Dendritic cell treated with granulocyte-macrophage colony-stimulating factor and Interleukin-4, amounts not matched to agents 40 ng/mL and 50 ng/mL, for 4 days (primary cell): ENCODE data around the gene ZFYVE21.

ENCODE experiments used
- H3K27ac Mint-ChIP-seq: one replicate; pipeline ENCODE4 v1.8.0; 2022; ENCODE audit warnings: mild to moderate bottlenecking, mixed read lengths
- H3K27me3 Mint-ChIP-seq: one replicate; pipeline ENCODE4 v1.8.0; 2022; ENCODE audit warnings: mild to moderate bottlenecking, mixed read lengths
- H3K36me3 Mint-ChIP-seq: one replicate; pipeline ENCODE4 v1.8.0; 2022; ENCODE audit warnings: low read depth, mixed read lengths
- H3K4me1 Mint-ChIP-seq: one replicate; pipeline ENCODE4 v1.8.0; 2022; ENCODE audit warnings: low read depth, mixed read lengths
- H3K4me3 Mint-ChIP-seq: one replicate; pipeline ENCODE4 v1.8.0; 2022; ENCODE audit warnings: mild to moderate bottlenecking, moderate library complexity, mixed read lengths
- H3K9me3 Mint-ChIP-seq: one replicate; pipeline ENCODE4 v1.8.0; 2022; ENCODE audit warnings: mixed read lengths
- intact Hi-C: fragments of 100-400 bp; cut with micrococcal nuclease; formaldehyde crosslinking; loops from one replicate; pipeline ENCODE4 v1.15.0; 2022

Gene ZFYVE21

GRCh38 chr14:103749452-103749851 lies 33.8 kb downstream of the ZFYVE21 start:
- intact Hi-C loops: no loop called here
- peaks cover 24% of the 10 kb centered on the region for H3K4me1 Mint-ChIP-seq

GRCh38 chr14:103749860-103750259 lies 34.2 kb downstream of the ZFYVE21 start:
- Mint-ChIP-seq H3K4me3 (no peak overlapping the region), H3K36me3 (no peaks in the 10 kb centered on the region), H3K27ac (no peak overlapping the region), H3K4me1 (peaks cover 24% of the 10 kb centered on the region), H3K27me3 (no peaks in the 10 kb centered on the region), H3K9me3 (no peaks in the 10 kb centered on the region)
- intact Hi-C loops: no loop called here

More at GRCh38 chr14:103749452-103749851, 33.8 kb downstream of the ZFYVE21 start:
- Mint-ChIP-seq H3K27me3 (peaks cover 2% of the 10 kb centered on the region), H3K4me3 (no peak overlapping the region), H3K9me3 (no peaks in the 10 kb centered on the region), H3K27ac (no peak overlapping the region), H3K36me3 (no peaks in the 10 kb centered on the region)

- Mint-ChIP-seq H3K27ac (no peak overlapping the region), H3K4me3 (no peak overlapping the region), H3K27me3 (no peaks in the 10 kb centered on the region), H3K9me3 (no peaks in the 10 kb centered on the region), H3K36me3 (no peaks in the 10 kb centered on the region), H3K4me1 (peaks cover 4% of the 10 kb centered on the region)
- intact Hi-C loops: no loop called here
Measured at GRCh38 chr14:103753774-103754173, 38.2 kb downstream of the ZFYVE21 start.

- Mint-ChIP-seq H3K27me3 (no peaks in the 10 kb centered on the region), H3K27ac (no peak overlapping the region), H3K9me3 (no peaks in the 10 kb centered on the region), H3K4me1 (peaks cover 4% of the 10 kb centered on the region), H3K36me3 (no peaks in the 10 kb centered on the region), H3K4me3 (no peak overlapping the region)
- intact Hi-C loops: no loop called here
Measured at GRCh38 chr14:103755060-103755459, 39.5 kb downstream of the ZFYVE21 start.

- intact Hi-C loops: no loop called here
- no peaks in the 10 kb centered on the region for H3K9me3 Mint-ChIP-seq
- H3K36me3 Mint-ChIP-seq: no peaks in the 10 kb centered on the region
- no peak overlapping the region for H3K27ac Mint-ChIP-seq
- H3K27me3 Mint-ChIP-seq: peaks cover 2% of the 10 kb centered on the region
- H3K4me3 Mint-ChIP-seq: no peak overlapping the region
- H3K4me1 Mint-ChIP-seq: peaks cover 5% of the 10 kb centered on the region
Measured at GRCh38 chr14:103758059-103758776, 42.6 kb downstream of the ZFYVE21 start.

- peaks cover 5% of the 10 kb centered on the region for H3K4me1 Mint-ChIP-seq
- no peaks in the 10 kb centered on the region for H3K9me3 Mint-ChIP-seq
- H3K36me3 Mint-ChIP-seq: no peaks in the 10 kb centered on the region
- H3K27ac Mint-ChIP-seq: no peak overlapping the region
- no peak overlapping the region for H3K4me3 Mint-ChIP-seq
- peaks cover 4% of the 10 kb centered on the region for H3K27me3 Mint-ChIP-seq
- intact Hi-C loops: no loop called here
Measured at GRCh38 chr14:103762036-103762435, 46.4 kb downstream of the ZFYVE21 start.

- H3K27ac Mint-ChIP-seq: no peak overlapping the region
- H3K4me3 Mint-ChIP-seq: no peak overlapping the region
- H3K36me3 Mint-ChIP-seq: no peaks in the 10 kb centered on the region
- intact Hi-C loops: no loop called here
- H3K27me3 Mint-ChIP-seq: peaks cover 6% of the 10 kb centered on the region
- no peaks in the 10 kb centered on the region for H3K9me3 Mint-ChIP-seq
- H3K4me1 Mint-ChIP-seq: peaks cover 5% of the 10 kb centered on the region
Measured at GRCh38 chr14:103762541-103762940, 46.9 kb downstream of the ZFYVE21 start.

- H3K4me1 Mint-ChIP-seq: peaks cover 5% of the 10 kb centered on the region
- H3K4me3 Mint-ChIP-seq: no peak overlapping the region
- intact Hi-C loops: no loop called here
- no peaks in the 10 kb centered on the region for H3K36me3 Mint-ChIP-seq
- H3K9me3 Mint-ChIP-seq: no peaks in the 10 kb centered on the region
- no peak overlapping the region for H3K27ac Mint-ChIP-seq
- H3K27me3 Mint-ChIP-seq: peaks cover 7% of the 10 kb centered on the region
Measured at GRCh38 chr14:103763730-103764488, 48.3 kb downstream of the ZFYVE21 start.

- H3K36me3 Mint-ChIP-seq: no peaks in the 10 kb centered on the region
- no peaks in the 10 kb centered on the region for H3K9me3 Mint-ChIP-seq
- H3K4me3 Mint-ChIP-seq: no peak overlapping the region
- H3K4me1 Mint-ChIP-seq: peaks cover 5% of the 10 kb centered on the region
- H3K27ac Mint-ChIP-seq: no peak overlapping the region
- intact Hi-C loops: no loop called here
- H3K27me3 Mint-ChIP-seq: peaks cover 7% of the 10 kb centered on the region
Measured at GRCh38 chr14:103765526-103765925, 49.9 kb downstream of the ZFYVE21 start.

- Mint-ChIP-seq H3K9me3 (peaks cover 7% of the 10 kb centered on the region), H3K4me1 (peaks cover 4% of the 10 kb centered on the region), H3K27ac (no peak overlapping the region), H3K36me3 (no peaks in the 10 kb centered on the region), H3K27me3 (peaks cover 7% of the 10 kb centered on the region), H3K4me3 (no peak overlapping the region)
- intact Hi-C loops: no loop called here
Measured at GRCh38 chr14:103767336-103767894, 51.8 kb downstream of the ZFYVE21 start.

- Mint-ChIP-seq H3K4me3 (no peak overlapping the region), H3K4me1 (no peaks in the 10 kb centered on the region), H3K27ac (no peak overlapping the region), H3K36me3 (no peaks in the 10 kb centered on the region), H3K9me3 (peaks cover 9% of the 10 kb centered on the region), H3K27me3 (peaks cover 7% of the 10 kb centered on the region)
- intact Hi-C loops: no loop called here
Measured at GRCh38 chr14:103770500-103770899, 54.9 kb downstream of the ZFYVE21 start.

- H3K36me3 Mint-ChIP-seq: no peaks in the 10 kb centered on the region
- no peaks in the 10 kb centered on the region for H3K4me1 Mint-ChIP-seq
- peaks cover 7% of the 10 kb centered on the region for H3K27me3 Mint-ChIP-seq
- intact Hi-C loops: no loop called here
- no peak overlapping the region for H3K27ac Mint-ChIP-seq
- no peak overlapping the region for H3K4me3 Mint-ChIP-seq
- H3K9me3 Mint-ChIP-seq: peaks cover 9% of the 10 kb centered on the region
Measured at GRCh38 chr14:103770902-103771301, 55.3 kb downstream of the ZFYVE21 start.

GRCh38 chr14:103772078-103772712 lies 56.6 kb downstream of the ZFYVE21 start:
- no peak overlapping the region for H3K4me3 Mint-ChIP-seq

GRCh38 chr14:103773521-103773920 lies 57.9 kb downstream of the ZFYVE21 start:
- intact Hi-C loops: no loop called here
- Mint-ChIP-seq H3K4me3 (no peak overlapping the region), H3K36me3 (no peaks in the 10 kb centered on the region), H3K4me1 (no peaks in the 10 kb centered on the region), H3K27ac (no peak overlapping the region), H3K9me3 (peaks cover 9% of the 10 kb centered on the region), H3K27me3 (peaks cover 2% of the 10 kb centered on the region)

More at GRCh38 chr14:103772078-103772712, 56.6 kb downstream of the ZFYVE21 start:
- peaks cover 5% of the 10 kb centered on the region for H3K27me3 Mint-ChIP-seq
- H3K4me1 Mint-ChIP-seq: no peaks in the 10 kb centered on the region
- no peaks in the 10 kb centered on the region for H3K36me3 Mint-ChIP-seq
- intact Hi-C loops: no loop called here
- H3K27ac Mint-ChIP-seq: no peak overlapping the region
- peaks cover 9% of the 10 kb centered on the region for H3K9me3 Mint-ChIP-seq
